ENCODE measurements around the gene OS9. TPM values are rescaled to one million over a fixed set of nuclear protein-coding genes. Genes with fewer than 3 reads are reported as not detected.

The OS9 gene
- total RNA-seq, 4 donors from 2014 or later = 139 to 223 (median 148) TPM

DNA sequence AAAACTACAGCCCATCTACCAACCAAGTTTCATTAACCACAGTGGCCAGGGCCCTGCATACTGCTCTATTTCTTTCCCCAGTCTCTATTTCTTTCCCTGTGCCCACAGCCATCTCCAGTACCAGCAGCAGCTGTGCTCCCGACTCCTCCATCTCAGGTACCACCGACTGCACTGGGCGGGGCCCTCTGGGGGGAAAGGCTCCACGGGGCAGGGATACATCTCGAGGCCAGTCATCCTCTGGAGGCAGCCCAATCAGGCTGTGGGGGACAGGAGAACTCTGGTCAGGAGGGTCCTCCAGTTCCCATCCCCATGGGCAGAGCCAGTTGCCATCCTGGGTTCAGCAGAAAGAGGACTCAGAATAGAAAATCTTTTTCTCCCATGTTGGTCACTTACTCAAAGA, 55.1 kb downstream of the OS9 start:
- no peak overlapping the region for H3K4me3 ChIP-seq
- no peaks in the 10 kb centered on the region for H3K27me3 ChIP-seq
- DNase-seq (ENCODE audit: extremely low spot score) = no peak
- TF ChIP-seq POLR2A (IDR thresholded peaks at IDR 0.05; ENCODE audit: low read depth) (no peak), EP300 (IDR thresholded peaks at IDR 0.05) (no peak), POLR2AphosphoS5 (IDR thresholded peaks at IDR 0.05) (no peak)
- TF ChIP-seq, protein P1, sequence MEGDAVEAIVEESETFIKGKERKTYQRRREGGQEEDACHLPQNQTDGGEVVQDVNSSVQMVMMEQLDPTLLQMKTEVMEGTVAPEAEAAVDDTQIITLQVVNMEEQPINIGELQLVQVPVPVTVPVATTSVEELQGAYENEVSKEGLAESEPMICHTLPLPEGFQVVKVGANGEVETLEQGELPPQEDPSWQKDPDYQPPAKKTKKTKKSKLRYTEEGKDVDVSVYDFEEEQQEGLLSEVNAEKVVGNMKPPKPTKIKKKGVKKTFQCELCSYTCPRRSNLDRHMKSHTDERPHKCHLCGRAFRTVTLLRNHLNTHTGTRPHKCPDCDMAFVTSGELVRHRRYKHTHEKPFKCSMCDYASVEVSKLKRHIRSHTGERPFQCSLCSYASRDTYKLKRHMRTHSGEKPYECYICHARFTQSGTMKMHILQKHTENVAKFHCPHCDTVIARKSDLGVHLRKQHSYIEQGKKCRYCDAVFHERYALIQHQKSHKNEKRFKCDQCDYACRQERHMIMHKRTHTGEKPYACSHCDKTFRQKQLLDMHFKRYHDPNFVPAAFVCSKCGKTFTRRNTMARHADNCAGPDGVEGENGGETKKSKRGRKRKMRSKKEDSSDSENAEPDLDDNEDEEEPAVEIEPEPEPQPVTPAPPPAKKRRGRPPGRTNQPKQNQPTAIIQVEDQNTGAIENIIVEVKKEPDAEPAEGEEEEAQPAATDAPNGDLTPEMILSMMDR (IDR thresholded peaks at IDR 0.05) = no peak
- 94% methylated on average over 5 of the region's 5 CpGs for WGBS
- H3K36me3 ChIP-seq = peaks cover 38 to 49% (median 44%) of the 10 kb centered on the region in 4 donors
- H3K9me3 ChIP-seq = no peaks in the 10 kb centered on the region
- H3K4me1 ChIP-seq = peaks cover 18 to 54% (median 37%) of the 10 kb centered on the region in 4 donors
- H3K27ac ChIP-seq (replicated peaks in 1 of 4) = no peak overlapping the region
- intact Hi-C loops (cut with DNase I) = no loop called here

DNA sequence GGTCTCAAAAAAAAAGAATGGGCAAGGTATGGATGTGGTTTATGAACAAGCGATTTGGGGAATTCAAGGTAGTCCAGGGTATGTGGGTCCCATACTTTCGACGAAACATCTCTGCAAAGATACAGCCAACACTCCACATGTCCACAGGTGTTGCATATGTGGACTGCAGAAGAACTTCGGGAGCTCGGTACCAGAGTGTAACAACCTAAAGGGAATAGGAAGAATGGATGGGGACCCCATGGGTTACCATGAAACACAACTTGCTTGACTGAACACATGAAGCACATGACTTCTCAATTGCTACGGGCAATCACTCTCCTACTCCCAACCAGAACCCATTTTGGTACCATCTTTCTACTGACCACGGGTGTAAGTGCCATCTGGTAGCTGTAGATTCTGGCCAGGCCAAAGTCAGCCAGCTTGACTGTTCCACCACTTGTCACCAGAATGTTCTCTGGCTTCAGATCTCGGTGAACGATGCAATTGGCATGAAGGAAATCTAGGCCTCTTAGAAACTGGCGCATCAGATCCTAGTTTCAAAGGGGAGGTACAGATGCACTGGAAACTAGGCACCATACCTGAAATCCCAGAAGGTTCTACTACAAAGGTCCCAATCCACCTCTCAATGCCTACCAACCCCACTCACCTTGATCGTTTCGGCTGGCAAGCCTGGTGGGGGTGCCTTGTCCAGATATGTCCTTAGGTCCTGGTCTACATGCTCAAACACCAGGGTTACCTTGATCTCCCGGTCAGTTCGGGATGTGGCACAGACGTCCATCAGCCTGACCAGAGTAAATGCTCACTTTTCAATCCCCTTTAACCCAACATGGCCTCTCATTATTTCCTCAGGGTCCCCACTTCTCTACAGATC, 56.9 kb downstream of the OS9 start:
- Histone ChIP-seq H3K9me3 (no peaks in the 10 kb centered on the region), H3K4me3 (peak overlapping the region; percentile 61 to 91 (median 72)), H3K4me1 (peaks cover 20 to 59% (median 37%) of the 10 kb centered on the region in 4 donors), H3K27ac (replicated peaks in 1 of 4) (peak overlapping the region; percentile 80 to 92 (median 90)), H3K36me3 (peaks cover 38 to 49% (median 44%) of the 10 kb centered on the region in 4 donors), H3K27me3 (no peaks in the 10 kb centered on the region)
- no peak for DNase-seq (ENCODE audit: extremely low spot score)
- intact Hi-C loops (cut with DNase I) = no loop called here
- WGBS = 89% methylated on average over 15 of the region's 15 CpGs
- TF ChIP-seq POLR2AphosphoS5 (IDR thresholded peaks at IDR 0.05) (no peak), EP300 (IDR thresholded peaks at IDR 0.05) (no peak), POLR2A (IDR thresholded peaks at IDR 0.05; ENCODE audit: low read depth) (no peak)
- TF ChIP-seq, protein P1 (IDR thresholded peaks at IDR 0.05) = no peak

DNA sequence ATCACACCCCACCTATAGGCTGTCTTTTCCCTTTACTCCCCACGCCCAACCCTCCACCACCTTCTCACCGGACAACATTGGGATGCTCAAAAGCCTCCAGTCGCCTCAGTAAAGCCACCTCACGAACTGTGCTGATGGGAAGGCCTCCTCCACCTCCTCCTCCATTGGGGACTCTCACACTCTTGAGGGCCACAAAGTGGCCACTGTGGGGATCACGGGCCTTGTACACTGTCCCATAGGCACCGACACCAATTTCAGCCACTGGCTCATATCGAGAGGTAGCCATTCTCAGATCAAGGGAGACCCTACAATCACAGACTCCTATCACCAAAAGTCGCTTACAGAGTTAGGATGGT, 57.5 kb downstream of the OS9 start:
- Histone ChIP-seq H3K36me3 (peaks cover 38 to 47% (median 42%) of the 10 kb centered on the region in 4 donors), H3K27me3 (no peaks in the 10 kb centered on the region), H3K27ac (replicated peaks in 1 of 4) (peak overlapping the region; percentile 80 to 92 (median 90)), H3K4me3 (peak overlapping the region; percentile 61 to 91 (median 72)), H3K4me1 (peaks cover 24 to 59% (median 38%) of the 10 kb centered on the region in 4 donors), H3K9me3 (no peaks in the 10 kb centered on the region)
- TF ChIP-seq POLR2A (IDR thresholded peaks at IDR 0.05; ENCODE audit: low read depth) = no peak
- no peak for TF ChIP-seq EP300 (IDR thresholded peaks at IDR 0.05)
- TF ChIP-seq POLR2AphosphoS5 (IDR thresholded peaks at IDR 0.05) = no peak
- TF ChIP-seq, protein P1 (IDR thresholded peaks at IDR 0.05) = no peak
- 20% methylated on average over 4 of the region's 8 CpGs for WGBS
- DNase-seq (ENCODE audit: extremely low spot score) = no peak
- intact Hi-C loops (cut with DNase I) = no loop called here

DNA sequence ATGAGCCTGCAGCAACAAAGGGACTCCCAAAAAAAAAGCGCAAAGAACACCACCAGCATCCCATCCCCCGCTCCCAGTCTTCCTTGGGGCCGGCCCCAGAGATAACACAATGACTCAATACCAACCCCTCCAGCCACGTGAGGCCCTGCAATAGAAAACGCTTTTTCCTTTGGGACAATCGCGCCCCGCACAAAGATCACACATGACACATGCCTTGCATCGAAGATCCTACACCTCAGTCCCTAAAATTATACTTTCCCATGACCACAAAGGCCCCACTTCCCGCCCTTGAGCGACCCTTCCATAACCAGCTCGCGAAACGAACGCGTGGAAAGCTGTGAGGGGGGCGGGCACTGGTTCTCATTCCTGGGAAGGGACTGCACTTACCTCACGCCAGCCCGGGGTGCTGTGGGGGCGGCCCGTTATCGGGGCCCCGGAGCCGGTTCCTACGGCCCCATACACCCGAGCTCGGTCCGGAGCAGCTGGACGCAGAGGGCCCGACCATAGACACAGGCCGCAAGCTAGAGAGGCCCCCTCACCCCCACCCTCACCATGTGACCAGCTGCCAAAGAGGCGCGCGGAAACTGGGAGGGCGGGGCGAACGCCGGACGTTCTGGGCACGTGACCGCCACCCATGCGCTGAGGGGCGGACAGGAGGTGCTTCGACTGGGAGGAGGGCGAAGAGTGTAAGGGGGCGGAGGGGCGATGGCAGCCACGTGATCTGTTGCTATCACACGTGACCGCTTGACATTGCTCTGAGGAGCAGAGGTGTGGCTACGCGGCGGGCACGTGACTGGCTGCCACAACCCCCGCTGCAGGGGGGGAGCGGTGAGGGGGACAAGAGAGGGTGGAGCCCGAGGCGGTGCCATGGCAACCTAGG, 58.1 kb downstream of the OS9 start, which contains the start of gene CDK4:
CDK4 (minus strand) TSS at position 523 of the 880 bp plus-strand sequence. CDS start 593 bp downstream, outside the sequence.
- Histone ChIP-seq H3K27me3 (no peaks in the 10 kb centered on the region), H3K9me3 (no peaks in the 10 kb centered on the region), H3K27ac (replicated peaks in 1 of 4) (peak within 1 kb of the TSS; percentile 80 to 92 (median 90)), H3K36me3 (peaks cover 33 to 40% (median 35%) of the 10 kb centered on the region in 4 donors), H3K4me3 (peak within 1 kb of the TSS; percentile 61 to 91 (median 72)), H3K4me1 (peaks cover 26 to 63% (median 44%) of the 10 kb centered on the region in 4 donors)
- TF ChIP-seq, protein P1 (IDR thresholded peaks at IDR 0.05) = peak in 1 of 3 experiments; percentile 26
- TF ChIP-seq POLR2AphosphoS5 (IDR thresholded peaks at IDR 0.05) (peak; percentile 89 to 98), POLR2A (IDR thresholded peaks at IDR 0.05; ENCODE audit: low read depth) (peak; percentile 61), EP300 (IDR thresholded peaks at IDR 0.05) (no peak)
- under 1% methylated on average over 33 of the region's 58 CpGs for WGBS
- intact Hi-C loops (cut with DNase I) = no loop called here
- DNase-seq (ENCODE audit: extremely low spot score) = peak; percentile 100

All from esophagus muscularis mucosa (tissue), 4 donors.